CD4-positive, alpha-beta T cell treated with Interleukin-4 for 1 hour (primary cell): ENCODE results near the gene UPK3BL1.
"Not testable (repeated sequence)": the region's sequence is repeated elsewhere in the genome, so short reads cannot be mapped to it uniquely, and the experiment has no call there.

Experiments used
- DNase-seq, 2 donors: peaks; one replicate each; pipeline ENCODE4 v3.0.0-alpha.2; 2020 to 2022

Gene UPK3BL1, protein sequence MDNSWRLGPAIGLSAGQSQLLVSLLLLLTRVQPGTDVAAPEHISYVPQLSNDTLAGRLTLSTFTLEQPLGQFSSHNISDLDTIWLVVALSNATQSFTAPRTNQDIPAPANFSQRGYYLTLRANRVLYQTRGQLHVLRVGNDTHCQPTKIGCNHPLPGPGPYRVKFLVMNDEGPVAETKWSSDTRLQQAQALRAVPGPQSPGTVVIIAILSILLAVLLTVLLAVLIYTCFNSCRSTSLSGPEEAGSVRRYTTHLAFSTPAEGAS

DNA sequence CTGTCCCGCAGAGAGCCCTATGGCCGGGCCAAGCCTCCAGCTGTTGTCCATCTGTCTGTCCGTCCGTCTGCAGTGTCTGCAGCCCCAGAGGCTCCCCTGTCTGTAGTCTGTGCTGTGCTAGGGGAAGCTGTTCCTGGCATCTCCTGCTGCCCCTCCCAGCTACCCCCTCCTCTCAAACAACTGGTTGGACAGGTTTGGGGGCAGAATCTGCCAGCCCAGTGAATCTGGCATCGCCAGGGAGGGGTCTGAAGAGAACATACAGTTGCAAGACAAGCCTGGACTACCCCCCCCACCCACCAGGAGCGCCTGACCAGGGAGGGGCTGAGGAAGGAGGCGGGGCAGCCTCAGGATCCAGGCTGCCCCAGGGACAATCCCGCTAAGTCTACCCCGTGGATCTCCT is at the start of gene UPK3BL1:
Gene UPK3BL1 (minus strand): TSS at position 101 of the 400 bp plus-strand sequence. CDS start 50 bp downstream, at position 51.
- not testable (repeated sequence) for DNase-seq

DNA sequence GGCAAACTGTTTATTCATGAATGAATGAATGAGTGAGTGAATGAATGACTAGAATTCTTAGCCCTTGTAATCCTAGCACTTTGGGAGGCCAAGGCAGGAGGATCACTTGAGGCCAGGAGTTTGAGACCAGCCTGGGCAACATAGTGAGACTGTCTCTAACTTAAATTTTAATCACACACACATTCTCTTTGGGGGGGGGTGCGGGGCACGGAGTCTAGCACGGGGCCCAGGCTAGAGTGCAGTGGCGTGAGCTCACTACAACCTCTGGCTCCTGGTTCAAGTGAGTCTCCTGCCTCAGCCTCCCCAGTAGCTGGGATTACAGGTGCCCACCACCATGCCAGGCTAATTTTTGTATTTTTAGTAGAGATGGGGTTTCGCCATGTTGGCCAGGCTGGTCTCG is 48.0 kb upstream of the UPK3BL1 start:
- not testable (repeated sequence) for DNase-seq

DNA sequence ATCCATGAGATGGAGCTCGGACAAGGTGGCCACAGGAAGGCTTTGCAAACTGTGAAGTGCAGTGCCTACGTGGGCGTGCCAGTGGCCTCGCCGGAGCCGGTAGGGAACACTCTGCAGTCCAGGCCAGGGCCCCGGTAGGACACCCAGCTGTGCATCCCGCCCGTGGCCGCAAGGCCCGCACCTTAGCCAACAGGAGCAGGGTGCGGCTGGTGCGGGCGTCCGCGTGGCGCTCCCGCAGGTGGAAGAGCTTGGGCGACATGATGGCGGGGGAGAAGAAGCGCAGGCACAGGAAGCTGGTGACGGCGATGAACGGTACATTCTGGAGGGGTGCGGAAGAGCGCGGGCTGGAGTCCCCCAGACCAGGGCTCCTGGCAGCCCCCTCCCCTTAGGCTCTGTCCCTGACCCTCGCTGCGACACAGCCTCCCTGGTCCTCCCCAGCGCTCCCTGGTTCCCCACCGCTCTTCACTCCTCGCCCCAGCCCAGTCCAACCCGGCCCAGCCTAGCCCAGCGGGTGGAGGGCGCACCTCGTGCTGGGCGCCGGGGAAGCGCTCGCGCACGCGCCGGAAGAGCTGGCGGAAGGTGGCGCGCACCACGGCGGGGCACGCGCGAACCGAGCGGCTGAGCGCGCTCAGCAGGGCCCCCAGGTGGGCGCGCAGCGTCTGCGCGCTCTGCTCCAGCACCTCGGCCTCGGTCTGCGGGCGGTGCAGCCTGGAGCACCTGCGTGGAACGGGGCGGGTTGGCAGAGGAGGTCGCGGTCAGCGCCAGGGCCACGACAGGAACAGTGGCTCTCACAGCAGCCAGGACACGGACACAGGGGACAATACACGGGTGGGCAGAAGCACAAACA is 47.1 kb upstream of the UPK3BL1 start:
- DNase-seq: not testable (repeated sequence)

DNA sequence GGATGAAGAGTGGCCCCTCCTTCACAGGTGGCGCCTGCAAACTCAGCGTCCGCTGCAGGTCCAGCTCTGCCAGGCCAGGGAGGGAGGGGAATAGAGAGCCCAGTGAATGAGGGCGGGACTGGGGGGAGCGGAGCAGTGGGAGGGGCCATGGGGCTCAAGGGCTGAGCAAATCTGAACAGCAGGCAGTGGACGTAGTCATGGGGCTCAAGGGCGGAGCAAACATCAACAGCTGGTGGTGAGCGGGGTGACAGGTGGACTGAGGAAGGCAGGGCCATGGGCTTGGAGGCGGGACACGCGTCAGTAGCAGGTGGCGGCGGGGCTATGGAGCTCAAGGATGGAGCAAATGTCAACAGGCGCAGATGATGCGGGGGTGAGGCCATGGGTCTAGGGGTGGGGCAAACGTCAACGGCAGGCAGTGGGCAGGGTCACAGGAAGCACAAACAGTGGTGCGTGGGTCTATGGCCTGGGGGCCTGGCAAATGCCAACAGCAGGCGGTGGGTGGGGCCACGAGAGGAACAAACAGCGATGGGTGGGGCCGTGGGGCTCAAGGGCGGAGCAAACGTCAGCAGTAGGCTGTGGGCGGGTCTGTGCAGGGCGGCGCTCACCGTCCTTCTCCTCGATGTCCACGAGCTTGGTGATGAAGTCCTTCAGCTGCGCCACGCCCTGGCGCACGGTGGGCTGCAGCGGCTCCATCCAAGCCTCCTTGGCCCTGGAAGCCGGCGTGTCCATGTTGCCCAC is 45.9 kb upstream of the UPK3BL1 start:
- not testable (repeated sequence) for DNase-seq

DNA sequence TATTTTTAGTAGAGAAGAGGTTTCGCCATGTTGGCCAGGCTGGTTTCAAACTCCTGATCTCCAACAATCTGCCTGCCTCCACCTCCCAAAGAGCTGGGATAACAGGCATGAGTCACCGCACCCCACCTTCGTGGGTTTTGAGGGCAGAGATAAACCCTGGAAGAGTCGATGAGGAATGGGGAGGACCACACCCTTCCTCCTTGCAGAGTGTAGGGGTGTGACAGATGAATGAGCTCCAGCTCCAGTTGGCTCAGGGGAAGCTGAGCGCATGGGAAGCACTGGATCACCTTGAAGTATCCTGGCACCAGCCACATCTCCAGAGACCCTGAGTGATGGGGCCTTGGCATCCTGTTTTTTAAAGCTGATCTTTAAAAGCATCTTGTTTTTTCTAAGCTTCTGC is 40.0 kb upstream of the UPK3BL1 start:
- DNase-seq: not testable (repeated sequence)

DNA sequence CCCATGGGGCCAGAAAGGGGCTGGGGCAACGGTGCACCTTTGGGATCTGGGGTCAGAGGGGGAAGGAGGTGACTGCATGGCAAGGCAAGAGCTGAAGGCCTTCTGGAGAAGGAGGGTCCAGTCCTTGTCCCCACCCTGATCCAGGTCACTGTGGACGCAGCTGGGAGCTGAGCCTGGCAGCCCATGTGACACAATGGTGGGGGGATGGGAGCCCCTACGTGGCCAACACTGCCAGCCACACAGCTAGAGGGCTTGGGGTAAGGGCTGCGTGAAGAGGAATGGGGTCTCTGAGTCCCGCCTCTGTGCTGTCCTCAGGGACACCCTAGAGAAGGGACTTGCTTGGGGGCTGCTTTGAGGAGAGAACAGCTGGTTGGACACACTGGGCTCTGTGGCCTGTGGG is 38.2 kb upstream of the UPK3BL1 start:
- not testable (repeated sequence) for DNase-seq

DNA sequence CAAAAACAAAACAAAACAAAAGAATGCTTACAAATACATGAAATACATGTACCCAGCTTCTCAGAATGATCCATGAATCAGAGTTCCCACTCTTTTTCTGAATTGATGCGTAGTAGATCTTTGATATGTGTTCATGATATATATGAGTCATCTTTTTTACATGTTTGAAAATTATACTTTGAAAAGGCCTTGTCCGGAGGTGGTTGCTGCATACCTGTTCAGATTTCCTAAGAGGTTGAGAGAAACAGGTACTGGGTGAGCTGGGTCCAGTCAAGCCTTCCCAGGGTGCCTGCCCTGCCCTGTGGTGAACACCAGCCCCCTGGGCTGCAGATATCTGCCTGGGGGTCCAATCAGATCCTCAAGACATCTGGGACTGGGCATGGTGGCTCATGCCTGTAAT is 33.0 kb upstream of the UPK3BL1 start:
- not testable (repeated sequence) for DNase-seq

DNA sequence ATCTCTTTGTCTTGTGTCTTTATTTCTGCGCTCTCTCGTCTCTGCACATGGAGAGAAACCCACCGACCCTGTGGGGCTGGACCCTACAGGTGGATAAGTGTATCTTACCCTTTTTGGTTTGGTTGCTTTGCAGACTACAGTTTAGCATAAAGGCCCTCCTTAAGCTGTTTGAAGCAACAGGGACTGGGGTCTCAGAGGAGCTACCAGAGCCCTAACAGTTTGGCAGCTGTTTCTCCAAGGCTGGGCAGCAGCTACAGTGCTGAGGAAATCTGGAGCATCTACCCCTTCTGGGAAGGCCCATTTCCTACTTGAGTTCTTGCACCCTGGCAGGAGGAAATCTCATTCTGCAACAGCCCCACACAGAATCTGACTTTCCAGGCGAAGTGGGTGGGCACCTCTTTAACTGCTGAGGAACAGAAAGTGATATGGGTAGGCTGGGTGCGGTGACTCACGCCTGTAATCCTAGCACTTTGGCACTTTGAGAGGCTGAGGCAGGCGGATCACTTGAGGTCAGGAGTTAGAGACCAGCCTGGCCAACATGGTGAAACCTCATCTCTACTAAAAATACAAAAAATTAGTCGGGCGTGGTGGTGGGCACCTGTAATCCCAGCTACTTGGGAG is 31.0 kb upstream of the UPK3BL1 start:
- not testable (repeated sequence) for DNase-seq

DNA sequence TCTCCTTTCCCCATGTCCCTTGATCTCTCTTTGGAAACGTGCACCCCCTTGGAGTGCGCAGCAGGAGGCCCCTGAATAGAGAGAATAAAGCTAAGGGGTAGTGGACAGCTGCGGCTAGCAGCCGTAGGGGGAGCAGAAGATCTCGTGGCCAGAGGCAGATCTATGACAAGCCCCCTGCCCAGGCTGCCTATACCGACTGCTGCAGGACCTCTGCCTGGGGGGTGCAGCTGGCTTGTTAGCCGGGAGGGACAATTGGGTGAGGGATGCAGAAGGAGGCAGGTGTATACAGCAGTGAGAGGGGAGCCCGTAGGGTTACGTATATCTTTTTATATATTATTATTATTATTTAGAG is 29.3 kb upstream of the UPK3BL1 start:
- not testable (repeated sequence) for DNase-seq

DNA sequence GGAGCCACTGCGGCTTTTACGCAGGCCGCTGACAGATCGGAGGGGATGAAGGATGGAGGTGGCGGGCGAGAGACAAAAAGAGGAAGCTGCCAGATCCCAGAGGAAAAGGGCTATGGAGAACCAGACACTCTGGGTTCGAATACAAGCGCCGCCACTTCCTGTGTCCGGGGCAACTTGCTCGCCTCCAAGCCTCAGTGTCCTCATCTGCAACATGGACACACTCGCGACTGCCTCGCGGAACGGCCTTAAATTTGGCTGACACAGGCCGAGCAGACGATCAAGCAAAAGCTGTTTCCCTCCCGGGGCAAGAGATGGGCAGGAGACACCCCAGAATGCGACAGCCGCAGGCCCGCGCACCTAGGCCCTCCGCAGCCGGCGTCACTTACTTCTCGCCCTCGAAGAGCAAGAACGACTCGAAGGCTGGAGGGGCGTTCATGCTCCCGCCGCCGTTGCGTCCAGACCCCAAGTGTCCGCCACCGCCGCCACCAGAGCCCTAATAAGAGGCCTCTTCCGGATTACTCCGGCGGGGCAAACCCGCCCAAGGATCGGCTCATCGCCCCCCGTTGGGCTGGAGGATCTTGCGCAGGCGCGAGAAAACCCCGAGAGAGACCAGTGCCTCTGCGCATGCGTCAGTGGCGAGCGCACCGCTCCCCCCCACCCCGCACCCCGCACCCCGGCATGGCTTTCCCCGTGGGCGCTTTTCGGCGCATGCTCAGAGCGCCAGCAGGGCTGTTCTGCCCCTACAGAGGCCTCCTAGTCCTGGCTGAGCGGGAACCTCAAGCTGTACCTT is 28.8 kb upstream of the UPK3BL1 start, which contains the start of gene POLR2J2:
Gene POLR2J2 (minus strand): TSS at position 498 of the 790 bp plus-strand sequence. CDS start 62 bp downstream, at position 436.
- peak in 1 of 2 donors; percentile 98 for DNase-seq

DNA sequence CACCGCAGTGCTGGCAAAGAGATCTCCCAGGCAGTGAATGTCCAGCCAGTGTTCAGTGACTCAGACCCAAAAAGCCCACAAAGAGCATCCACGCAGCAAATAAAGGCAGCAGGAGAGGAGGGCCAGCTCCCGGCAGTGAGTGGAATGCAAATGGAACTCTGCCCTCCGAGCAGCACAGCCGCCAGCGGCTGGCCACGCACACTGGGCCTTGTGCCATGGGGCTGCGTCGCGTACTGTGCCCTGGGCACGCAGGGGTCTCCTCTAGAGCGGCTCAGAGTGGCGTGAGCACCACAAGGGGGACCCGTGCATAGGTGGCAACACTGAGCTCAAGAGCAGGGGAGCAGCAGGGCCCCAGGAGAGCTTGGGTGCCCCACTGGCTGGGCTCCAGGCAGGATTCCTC is 24.9 kb upstream of the UPK3BL1 start:
- DNase-seq: not testable (repeated sequence)

DNA sequence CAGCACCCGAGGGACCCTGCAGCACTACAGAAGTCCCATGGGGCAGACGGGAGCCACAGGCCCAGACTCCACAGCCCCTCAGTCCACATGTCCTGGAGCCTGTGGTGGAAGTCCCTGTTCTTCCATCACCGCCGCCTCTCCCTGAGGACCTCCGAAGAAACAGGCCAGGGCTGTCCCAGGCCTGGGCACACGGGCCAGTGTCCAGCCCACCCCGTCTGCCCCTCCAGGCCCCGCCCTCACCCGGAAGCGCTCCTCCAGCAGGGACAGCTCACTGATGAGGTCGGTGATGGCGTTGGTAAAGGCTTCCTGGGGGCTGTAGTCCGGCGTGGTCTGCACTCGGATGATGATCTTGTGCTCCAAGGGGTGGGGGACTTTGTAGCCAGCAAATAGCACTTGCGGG is 24.3 kb upstream of the UPK3BL1 start:
- not testable (repeated sequence) for DNase-seq

DNA sequence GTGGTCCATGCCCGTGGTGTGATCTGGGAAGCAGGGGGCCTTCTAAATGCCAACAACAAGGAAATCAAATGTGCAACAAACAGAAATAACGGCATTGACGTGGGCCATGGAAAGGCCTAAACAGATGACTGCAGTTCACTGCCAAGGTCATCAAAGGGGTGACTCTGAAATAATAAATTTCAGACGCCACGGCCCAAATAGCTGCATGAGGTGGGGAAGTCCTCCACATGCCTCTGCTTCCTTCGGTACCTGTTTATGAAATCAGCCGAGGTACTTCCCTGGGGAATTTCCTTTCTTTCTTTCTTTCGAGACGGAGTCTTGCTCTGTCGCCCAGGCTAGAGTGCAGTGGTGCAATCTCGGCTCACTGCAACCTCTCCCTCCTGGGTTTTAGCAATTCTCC is 22.2 kb upstream of the UPK3BL1 start:
- DNase-seq: not testable (repeated sequence)

DNA sequence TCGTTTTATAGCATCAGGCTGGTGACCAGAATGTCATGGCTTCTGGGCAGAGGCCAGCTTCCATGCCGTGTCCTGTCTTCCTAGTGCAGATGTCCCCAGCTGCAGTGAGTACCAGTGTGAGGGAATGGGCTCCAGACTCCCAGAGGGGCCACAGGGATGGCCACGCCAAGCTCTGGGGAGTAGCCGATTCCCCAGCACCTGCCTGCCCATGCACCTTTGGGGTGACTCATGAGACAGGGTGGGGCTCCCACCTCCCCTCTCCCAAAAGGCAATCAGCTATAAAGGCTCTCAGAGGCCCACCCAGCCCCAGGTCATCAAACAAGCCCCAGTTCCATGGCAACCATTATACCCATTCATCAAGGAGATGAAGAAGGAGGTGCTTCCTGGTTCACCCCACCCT is 7.3 kb upstream of the UPK3BL1 start, which contains the start of gene SPDYE2B:
Gene SPDYE2B (plus strand): TSS at position 396 of the 400 bp plus-strand sequence. CDS start 2,030 bp downstream, outside the sequence.
- not testable (repeated sequence) for DNase-seq

DNA sequence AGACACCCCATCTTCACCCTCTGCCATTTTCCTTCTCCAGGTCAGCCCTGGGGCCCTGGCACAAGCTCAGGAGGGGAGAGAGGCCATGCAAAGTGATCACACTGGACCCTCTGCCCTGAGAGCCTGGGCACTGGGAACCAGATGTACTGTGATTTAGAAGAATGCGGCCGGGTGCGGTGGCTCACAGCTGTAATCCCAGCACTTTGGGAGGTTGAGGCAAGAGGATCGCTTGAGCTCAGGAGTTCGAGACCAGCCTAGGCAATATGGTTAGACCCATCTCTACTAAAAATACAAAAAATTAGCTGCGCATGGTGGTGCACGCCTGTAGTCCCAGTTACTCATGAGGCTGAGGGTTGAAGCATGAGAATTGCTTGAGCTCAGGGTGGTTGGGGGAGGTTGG is 5.2 kb upstream of the UPK3BL1 start:
- not testable (repeated sequence) for DNase-seq

DNA sequence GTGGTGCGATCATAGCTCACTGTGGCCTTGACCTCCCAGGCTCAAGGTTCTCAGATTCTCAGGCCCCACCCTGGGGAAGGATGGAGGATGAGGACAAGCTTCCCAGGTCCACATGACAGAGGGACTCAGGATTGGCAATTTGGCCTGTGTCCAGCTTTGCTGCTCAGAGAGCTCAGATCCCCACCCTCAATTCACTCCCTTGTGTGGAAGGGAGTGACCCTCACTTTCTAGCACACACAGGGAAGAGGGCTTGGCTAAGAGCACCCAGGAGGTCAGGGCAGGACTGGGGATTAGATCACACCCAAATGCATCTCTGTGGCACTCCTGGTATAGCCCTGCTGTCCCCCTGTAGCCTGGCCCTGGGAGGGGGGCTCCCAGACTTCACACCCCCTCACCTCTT is 813 bp upstream of the UPK3BL1 start:
- DNase-seq: not testable (repeated sequence)

DNA sequence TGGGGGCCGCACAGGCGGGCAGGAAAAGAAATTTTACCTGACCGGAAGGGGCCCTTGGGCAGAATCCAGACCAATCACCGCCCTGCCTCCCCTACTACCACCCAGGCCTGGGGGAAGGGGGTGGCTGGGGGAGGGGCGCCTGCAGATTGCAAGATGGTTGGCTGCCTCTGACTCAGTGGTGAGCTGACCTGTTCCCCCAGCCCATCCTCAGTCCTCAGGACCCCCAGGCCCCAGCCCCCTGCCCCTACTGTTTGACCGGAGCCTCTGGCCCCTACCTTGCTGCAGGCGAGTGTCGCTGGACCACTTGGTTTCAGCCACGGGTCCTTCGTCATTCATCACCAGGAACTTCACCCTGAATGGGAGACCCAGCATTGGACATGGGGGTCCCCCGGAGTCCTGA is 3.7 kb downstream of the UPK3BL1 start:
- DNase-seq: not testable (repeated sequence)

DNA sequence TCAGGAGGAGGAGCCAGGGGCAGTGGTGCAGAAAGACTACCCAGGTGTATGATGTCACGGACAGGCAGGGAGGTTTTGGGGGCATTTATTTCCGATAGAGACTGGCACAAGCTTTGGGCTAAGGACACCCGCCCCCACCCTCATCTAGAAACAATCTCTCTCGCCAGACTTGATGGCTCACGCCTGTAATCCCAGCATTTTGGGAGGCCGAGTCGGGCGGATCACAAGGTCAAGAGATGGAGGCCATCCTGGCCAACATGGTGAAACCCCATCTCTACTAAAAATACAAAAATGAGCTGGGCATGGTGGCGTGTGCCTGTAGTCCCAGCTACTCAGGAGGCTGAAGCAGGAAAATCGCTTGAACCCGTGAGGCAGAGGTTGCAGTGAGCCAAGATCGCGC is 5.6 kb downstream of the UPK3BL1 start:
- DNase-seq: not testable (repeated sequence)

DNA sequence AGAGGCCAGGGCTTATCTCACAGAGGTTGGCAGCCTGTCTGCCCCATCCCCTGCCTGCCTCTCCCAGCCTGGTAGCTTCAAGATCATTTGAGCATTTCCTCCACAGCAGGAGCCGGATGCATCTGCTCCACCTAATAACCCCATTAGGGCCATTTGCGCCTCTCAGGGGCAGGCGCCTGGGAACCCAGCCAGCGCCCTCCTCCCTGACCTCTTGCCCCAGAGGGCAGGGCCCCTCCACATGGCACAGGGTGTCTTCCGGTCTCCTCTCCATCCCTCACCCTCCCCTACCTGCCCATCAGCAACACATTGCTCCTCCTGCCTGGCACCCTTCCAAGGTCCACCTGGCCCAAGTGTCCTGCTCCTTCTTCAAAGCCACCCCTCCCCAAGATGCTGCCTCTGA is 7.2 kb downstream of the UPK3BL1 start:
- DNase-seq: not testable (repeated sequence)

DNA sequence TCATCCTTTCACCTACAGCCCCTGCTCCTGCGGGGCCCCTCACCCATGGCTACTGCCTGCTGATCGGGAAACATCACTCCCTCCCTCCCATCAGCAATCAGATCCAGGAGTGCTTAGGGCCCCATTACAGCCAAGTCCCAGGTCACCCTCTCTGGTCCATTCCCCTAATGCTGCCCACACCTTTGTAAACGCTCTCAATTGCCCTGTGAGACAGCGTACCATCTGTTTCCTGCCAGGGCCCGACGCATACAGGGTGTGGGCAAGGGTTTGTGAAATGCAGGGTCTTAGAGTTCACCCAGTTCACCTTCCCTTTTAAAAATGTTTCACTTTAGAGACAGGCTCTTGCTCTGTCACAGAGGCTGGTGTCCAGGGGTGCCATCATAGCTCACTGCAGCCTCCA is 8.3 kb downstream of the UPK3BL1 start:
- not testable (repeated sequence) for DNase-seq

DNA sequence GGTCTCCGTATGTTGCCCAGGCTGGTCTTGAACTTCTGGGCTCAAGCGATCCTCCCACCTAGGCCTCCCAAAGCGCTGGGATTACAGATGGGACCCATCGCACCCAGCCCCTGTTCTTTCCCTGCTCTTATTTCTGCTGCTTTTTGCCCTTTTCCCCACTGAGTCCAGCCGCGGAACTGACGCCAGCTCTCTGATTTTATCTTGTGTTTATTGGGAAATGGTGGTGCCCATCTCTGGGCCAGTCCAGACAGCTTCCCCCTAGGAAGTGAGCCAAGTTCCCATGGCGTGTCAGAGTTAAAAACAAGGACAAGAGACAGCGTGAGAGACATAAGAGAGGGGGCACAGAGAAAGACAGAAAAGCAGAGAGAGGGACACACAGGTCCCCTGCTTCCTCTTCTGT is 12.0 kb downstream of the UPK3BL1 start:
- not testable (repeated sequence) for DNase-seq
